Right renal pelvis (tissue), 4 donors: ENCODE measurements around the gene DNMT3B. TPM values are rescaled to one million over a fixed set of nuclear protein-coding genes. Genes with fewer than 3 reads are reported as not detected.

Experiments
- DNase-seq, 4 donors: peaks; one replicate each; pipeline ENCODE4 v3.0.0-alpha.2; 2013; ENCODE audit warnings: low read depth in 4 of 4, low spot score in 3 of 4, missing footprints in 1 of 4
- polyA plus RNA-seq, 4 donors: library from polyadenylated mRNA; unstranded; fragments of 120-200 nt; gene quantifications; one replicate each; pipeline ENCODE4 v1.2.1, GENCODE V29; 2013; ENCODE audit not compliant: insufficient read length in 4 of 4

Gene DNMT3B
- polyA plus RNA-seq, 4 donors: 7.2 to 7.6 (median 7.4) TPM

DNA sequence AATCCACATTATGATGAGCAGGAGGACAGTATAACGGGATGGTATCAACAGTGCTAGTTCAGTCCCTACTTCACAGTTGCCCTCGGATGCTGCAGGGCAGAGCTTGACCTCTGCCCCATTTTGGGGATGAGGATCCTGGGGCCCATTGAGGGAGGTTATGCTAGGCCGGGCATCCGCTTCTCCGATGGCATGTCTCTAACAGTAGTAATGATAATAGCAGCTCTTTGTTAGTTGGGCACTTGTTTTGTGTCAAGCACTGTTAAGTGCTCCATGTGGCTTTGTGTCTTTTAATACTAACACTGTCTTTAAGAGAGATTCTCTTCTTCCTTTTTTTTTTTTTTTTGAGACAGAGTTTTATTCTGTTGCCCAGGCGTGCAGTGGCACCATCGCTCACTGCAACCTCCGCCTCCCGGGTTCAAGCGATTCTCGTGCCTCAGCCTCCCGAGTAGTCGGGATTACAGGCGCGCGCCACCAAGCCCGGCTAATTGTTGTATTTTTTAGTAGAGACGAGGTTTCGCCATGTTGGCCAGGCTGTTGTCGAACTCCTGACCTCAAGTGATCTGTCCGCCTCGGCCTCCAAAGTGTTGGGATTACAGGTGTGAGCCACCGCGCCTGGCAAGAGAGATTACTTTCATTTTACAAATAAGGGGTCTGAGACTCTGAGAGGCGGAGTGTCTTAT is 58.7 kb downstream of the DNMT3B start:
- DNase-seq: no peak

GRCh38 chr20:32822225-32822624 is 60.0 kb downstream of the DNMT3B start:
- DNase-seq: no peak

- DNase-seq: no peak
These were observed 60.9 kb downstream of the DNMT3B start for GRCh38 chr20:32823078-32823477.

- DNase-seq: no peak
These were observed 61.8 kb downstream of the DNMT3B start for GRCh38 chr20:32823737-32824588.

DNA sequence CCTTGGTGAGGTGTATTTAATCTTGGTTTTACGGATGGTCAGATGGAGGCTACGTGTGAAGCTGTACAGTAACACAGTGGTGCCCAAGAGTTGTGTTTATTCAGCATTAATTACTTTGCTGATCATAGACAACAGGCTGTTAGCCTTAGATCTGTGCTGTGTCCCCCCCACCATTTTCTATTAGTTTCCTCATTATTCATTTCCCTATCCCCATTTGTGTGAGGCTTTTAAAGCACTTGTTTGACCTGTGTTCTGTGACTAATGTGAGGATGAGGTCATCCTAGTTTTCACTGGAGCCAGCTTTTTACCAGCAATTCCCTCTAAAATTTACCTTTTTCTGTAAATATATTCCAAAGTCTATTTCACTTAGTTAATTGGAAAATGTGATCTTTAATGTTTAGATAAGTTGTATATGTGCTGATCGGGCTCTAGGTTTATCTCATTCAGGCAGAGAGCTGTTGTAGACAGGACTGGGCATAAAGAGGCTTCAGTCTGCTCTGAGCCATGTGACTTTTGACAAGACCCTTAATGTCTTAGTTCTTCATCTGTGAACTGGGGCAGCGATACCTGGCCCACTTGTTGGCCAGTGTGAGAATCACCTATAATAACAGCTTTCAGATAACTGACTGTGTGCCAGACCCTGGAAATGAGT is 66.0 kb downstream of the DNMT3B start:
- DNase-seq: no peak

DNA sequence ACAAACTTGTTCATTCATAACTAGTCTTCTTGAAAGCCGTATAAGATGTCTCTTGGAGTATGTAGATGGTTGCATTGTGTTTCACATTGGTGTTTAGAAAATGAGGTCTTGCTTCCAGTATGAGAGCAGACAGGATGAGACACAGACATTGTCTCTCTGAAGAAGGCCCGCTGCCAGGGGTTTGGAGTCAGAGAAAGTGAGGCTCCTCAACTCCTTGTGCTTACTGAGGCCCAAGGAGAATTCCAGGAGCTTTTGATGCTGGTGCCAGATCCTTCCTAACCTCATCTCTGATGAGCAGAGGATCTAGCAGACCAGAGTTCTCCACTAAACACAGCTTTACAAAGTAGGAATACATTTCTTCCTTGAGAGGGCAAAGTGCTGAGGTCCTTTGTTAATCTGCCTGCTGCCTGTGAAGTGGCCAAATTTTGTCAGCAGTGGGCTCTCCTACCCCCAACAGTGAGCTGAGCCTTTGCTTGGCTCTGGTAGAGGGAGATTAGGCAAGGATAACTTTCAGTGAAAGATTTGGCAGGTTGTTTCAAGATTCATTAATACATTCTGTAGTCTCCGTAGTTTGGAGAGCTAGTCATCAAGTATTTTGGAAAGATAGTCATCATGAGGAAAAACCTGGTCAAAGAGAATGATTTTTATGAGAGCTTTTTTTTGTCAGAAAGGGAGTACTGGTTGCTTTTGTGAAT is 67.3 kb downstream of the DNMT3B start:
- DNase-seq: no peak

- DNase-seq: no peak
These were observed 68.3 kb downstream of the DNMT3B start for GRCh38 chr20:32830437-32830836.

DNA sequence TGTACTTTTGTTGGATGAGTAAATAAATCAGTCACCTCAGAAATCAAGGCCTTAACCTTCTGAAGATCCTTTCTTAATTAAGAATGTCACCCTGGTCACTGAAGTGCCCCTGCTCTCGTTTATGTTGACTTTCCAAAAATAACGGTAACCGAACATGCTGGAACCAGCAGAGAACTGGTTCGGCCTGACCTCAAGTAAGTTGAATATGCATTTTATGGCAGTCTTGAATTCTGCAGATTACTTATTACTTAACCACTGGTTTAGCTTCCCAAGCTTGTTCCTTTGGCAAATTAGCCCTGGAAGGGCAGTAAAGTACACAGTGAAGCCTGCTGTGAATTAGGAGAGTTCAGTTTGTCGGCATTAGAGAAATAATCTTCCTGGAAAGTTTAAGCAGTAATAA is 69.8 kb downstream of the DNMT3B start:
- no peak for DNase-seq

DNA sequence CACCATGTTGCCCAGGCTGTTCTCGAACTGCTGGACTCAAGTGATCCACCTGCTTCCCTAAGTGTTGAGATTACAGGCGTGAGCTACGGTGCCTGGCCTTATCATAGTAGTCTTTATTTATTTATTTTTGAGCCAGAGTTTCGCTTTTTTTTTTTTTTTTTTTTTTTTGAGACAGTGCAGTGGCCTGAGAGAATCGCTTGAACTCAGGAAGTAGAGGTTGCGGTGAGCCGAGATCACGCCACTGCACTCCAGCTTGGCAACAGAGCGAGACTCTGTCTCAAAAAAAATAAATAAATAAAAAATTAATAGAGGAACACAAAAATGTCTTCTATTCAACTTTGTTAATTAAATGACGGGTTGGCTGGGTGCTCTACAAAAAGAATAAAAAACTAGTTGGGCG is 70.5 kb downstream of the DNMT3B start:
- no peak for DNase-seq

DNA sequence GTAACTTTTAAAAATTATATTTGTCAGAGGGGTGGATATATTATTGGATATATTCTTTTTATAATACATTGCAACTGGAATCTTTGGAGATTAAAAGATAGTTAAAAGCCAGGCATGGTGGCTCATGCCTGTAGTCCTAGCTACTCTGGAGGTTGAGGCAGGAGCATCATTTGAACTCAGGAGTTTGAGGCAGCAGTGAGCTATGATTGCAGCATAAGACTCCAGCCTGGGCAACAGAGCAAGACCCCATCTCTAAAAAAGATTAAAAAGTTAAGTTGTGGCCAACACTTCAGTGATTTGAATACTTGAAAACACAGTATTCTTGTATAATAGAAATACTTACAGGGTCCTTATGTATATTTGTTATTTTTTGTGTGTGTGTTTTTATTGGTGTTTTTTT is 72.8 kb downstream of the DNMT3B start:
- no peak for DNase-seq

DNA sequence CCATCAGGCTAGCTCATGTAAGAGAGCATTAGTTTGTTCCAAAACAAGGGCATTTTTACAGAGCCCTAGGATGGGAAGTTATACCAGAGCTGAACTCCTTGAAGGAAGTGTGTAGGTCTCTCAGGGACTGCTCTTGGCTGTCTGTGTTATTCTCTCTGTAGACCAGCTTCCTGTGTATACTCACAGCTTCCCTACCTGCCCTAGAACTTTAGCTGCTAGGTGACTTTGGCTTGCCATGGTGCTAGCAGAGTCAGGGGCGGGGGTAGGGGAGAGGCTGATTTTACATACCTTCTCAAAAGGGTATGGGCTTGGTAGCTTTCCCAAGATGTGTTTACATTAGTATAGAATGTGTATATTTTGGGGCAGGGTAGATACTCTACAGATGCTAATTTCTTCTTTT is 75.0 kb downstream of the DNMT3B start:
- no peak for DNase-seq

DNA sequence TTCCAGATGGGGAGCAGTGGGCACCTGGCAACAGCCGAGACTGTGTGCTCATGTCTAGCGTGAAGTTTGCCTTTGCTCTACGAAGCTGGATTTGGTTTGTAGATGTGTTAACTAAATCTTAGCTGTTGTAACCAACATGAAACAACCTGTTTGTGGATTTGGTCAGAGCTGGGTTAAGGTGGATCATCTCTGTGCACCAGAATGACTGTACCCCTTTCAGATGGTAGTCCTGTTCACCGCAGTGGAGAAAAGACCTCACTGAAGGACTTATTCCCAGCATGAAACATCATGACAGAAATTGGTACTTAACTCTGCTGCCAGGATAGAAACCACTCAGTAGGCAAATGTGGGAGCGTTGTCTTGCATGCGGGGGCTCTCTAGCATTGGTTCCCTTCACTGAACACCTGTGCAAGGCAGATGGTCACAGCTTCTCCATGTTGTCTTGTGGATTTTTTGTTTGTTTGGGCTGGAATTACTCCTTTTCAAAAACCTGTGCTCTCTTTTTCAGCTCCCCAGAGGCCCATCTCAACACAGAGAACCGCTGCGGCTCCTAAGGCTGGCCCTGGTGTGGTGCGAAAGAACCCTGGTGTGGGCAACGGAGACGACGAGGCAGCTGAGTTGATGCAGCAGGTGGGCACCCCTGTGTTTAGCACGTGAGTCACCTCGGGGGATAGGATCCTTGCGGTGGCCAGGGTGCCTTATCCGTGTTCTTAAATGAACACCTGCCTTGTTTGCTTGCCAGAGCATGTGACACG is 77.2 kb downstream of the DNMT3B start:
- no peak for DNase-seq

DNA sequence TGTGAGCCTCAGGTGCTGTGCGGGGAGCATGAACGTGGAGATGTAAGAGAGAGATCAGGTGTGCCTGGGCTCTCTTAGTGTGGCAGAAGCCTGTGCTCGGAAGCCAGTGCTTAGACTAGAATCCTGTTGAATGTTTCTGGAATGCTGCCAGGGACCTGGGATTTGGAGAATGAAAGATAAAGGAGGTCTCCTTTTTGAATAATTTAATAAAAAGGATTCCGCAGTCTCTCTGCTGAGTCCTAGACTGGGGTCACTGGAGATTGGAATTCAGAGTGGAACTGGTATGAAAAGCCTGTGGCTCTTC is 77.7 kb downstream of the DNMT3B start:
- no peak for DNase-seq

GRCh38 chr20:32841174-32841573 is 79.0 kb downstream of the DNMT3B start:
- DNase-seq: no peak

GRCh38 chr20:32841632-32842031 is 79.4 kb downstream of the DNMT3B start:
- no peak for DNase-seq

DNA sequence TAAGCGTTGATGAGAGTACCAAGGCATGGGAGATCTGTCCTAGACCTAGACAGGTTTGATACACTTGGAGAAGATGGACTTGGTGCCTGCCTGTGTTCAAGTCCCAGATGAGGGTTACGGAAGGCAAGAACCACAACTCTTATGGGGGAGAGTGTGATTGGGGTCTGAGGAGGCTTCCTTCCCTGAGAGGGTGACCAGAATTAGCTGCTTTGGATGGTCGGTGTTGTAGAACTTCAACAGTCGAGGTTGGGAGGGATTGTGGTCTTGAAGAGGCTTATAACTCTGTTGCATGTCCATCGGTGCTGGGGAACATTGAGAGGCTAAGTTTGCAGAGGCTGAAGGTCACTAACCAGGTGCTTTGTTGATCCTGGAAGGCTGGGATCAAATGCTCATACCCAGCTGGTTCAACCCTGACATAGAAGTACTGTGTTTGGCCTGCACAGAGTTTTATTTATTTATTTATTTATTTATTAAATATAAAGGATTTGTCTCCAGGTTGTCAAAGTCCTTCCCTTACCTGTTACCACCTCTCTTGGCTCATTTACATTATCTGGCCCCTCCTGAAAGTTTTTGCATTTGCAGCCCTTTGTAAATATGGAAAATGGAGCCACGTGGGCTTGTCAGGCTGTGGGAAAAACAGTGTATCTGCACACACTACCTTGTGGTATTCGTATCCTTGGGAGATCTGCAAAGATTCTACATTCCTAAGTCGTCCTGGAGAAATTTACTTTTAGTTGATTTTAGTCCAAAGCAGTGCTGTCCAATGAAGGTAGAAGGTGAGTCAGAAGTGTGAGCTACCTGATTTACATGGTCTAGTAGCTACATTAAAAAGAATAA is 80.7 kb downstream of the DNMT3B start:
- no peak for DNase-seq

- no peak for DNase-seq
These were observed 83.6 kb downstream of the DNMT3B start for GRCh38 chr20:32845786-32846185.

- DNase-seq: no peak
These were observed 84.7 kb downstream of the DNMT3B start for GRCh38 chr20:32846852-32847251.

DNA sequence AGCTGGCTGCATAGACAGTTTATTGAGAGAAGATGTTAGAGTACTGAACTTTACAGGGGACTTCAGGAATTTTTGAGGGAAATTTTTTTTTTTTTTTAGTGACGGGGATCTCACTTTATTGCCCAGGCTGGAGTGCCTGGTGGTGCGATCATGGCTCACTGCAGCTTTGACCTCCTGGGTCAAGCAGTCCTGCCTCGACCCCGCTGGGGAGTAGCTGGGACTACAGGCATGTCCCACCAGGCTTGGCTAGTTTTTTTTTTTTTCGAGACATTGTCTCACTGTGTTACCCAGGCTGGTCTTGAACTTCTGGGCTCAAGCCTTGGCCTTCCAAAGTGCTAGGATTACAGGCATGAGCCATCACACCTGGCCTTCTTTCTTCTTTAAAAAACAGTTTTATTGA is 85.8 kb downstream of the DNMT3B start:
- DNase-seq: no peak

GRCh38 chr20:32848846-32849245 is 86.7 kb downstream of the DNMT3B start:
- DNase-seq: no peak
